CD4-positive, alpha-beta T cell treated with Interleukin-15 for 1 hour (primary cell): Measurements from ENCODE around the gene GALNT16.
"Not testable (repeated sequence)": the region's sequence is repeated elsewhere in the genome, so short reads cannot be mapped to it uniquely, and the experiment has no call there.

Source experiments
- DNase-seq: peaks from one replicate; pipeline ENCODE4 v3.0.0-alpha.2; 2020

GALNT16 gene

GRCh38 chr14:69260861-69261564 is 1.1 kb downstream of the GALNT16 start:
- DNase-seq = no peak

- DNase-seq = no peak
Measured at GRCh38 chr14:69261761-69262331, 1.9 kb downstream of the GALNT16 start.

- no peak for DNase-seq
Measured at GRCh38 chr14:69262516-69262915, 2.6 kb downstream of the GALNT16 start.

GRCh38 chr14:69263364-69263763 is 3.4 kb downstream of the GALNT16 start:
- DNase-seq = no peak

- DNase-seq = no peak
Measured at GRCh38 chr14:69263771-69264170, 3.8 kb downstream of the GALNT16 start.

GRCh38 chr14:69266572-69267345 is 6.8 kb downstream of the GALNT16 start:
- no peak for DNase-seq

- DNase-seq = no peak
Measured at GRCh38 chr14:69267492-69267891, 7.5 kb downstream of the GALNT16 start.

- DNase-seq = no peak
Measured at GRCh38 chr14:69268223-69268622, 8.3 kb downstream of the GALNT16 start.

GRCh38 chr14:69268763-69269162 is 8.8 kb downstream of the GALNT16 start:
- no peak for DNase-seq

GRCh38 chr14:69269381-69269780 is 9.4 kb downstream of the GALNT16 start:
- no peak for DNase-seq

- DNase-seq = no peak
Measured at GRCh38 chr14:69270097-69270496, 10.1 kb downstream of the GALNT16 start.

GRCh38 chr14:69270795-69271708 is 11.1 kb downstream of the GALNT16 start:
- no peak for DNase-seq

GRCh38 chr14:69274321-69274720 is 14.4 kb downstream of the GALNT16 start:
- no peak for DNase-seq

- no peak for DNase-seq
Measured at GRCh38 chr14:69275331-69275730, 15.4 kb downstream of the GALNT16 start.

- DNase-seq = not testable (repeated sequence)
Measured at GRCh38 chr14:69277356-69277755, 17.4 kb downstream of the GALNT16 start.

- DNase-seq = no peak
Measured at GRCh38 chr14:69280746-69281291, 20.9 kb downstream of the GALNT16 start.

GRCh38 chr14:69281450-69282169 is 21.7 kb downstream of the GALNT16 start:
- no peak for DNase-seq

GRCh38 chr14:69282448-69282847 is 22.5 kb downstream of the GALNT16 start:
- no peak for DNase-seq

GRCh38 chr14:69284170-69284569 is 24.2 kb downstream of the GALNT16 start:
- DNase-seq = no peak

- no peak for DNase-seq
Measured at GRCh38 chr14:69285661-69286255, 25.8 kb downstream of the GALNT16 start.
